ENCODE data around the gene PDCD1. TPM values are rescaled to one million over a fixed set of nuclear protein-coding genes. Genes with fewer than 3 reads are reported as not detected.

Gene PDCD1
- total and polyA plus RNA-seq, 2 of the 13 experiments (the other 11 are each of a cell fraction or from before 2014, with no cell fraction given), result 0.04 TPM; not detected in 1

DNA sequence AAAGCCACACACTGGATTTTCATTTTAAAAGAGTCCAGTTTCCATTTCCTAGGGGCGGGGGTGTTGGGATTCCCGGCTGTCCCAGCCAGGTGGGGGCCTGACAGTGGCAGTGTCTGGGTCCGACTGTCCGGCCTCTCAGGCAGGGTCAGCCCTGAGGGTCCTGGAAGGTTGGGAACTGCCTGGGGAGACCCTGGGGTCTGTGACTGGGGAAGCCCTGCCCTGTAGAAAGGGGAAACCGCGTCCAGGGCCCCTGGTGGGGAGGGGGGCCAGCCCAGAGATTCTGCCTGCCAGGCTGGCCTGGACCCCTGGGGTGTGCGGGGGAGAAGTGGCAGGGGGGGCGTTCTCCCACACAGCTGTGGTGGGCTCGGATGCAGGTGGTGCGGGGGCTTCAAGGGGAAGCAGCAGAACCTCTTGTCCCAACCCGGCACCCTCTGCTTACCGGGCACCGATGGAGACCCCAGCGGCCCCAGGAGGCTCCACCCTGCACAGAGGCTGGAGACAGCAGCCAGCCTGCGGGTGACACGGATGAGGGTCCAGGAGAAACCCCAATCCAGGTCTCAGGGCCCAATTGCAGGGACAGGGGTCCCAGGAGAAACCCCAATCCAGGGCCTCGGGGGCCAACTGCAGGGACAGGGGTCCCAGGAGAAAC, 15.7 kb upstream of the PDCD1 start (continued):
- TF ChIP-seq HNF1A (IDR thresholded peaks at IDR 0.05; ENCODE audit: low read depth) (no peak), HNF1A (CRISPR knock-in tag; IDR thresholded peaks at IDR 0.05; ENCODE audit: borderline replicate concordance) (no peak), PITX1 (CRISPR knock-in tag; IDR thresholded peaks at IDR 0.05) (no peak), RBM22 (optimal IDR thresholded peaks at IDR 0.05; ENCODE audit: low read length) (no peak), ISL2 (CRISPR knock-in tag; IDR thresholded peaks at IDR 0.05) (no peak), SOX13 (IDR thresholded peaks at IDR 0.05) (no peak), SOX13 (CRISPR knock-in tag; conservative IDR thresholded peaks at IDR 0.05 in 1 of 2, IDR thresholded peaks at IDR 0.05 in 1 of 2) (no peak), HCFC1 (IDR thresholded peaks at IDR 0.05; ENCODE audit: low read depth, low read length) (no peak), HIVEP1 (CRISPR knock-in tag; IDR thresholded peaks at IDR 0.05) (no peak)
- TF ChIP-seq, protein P1, sequence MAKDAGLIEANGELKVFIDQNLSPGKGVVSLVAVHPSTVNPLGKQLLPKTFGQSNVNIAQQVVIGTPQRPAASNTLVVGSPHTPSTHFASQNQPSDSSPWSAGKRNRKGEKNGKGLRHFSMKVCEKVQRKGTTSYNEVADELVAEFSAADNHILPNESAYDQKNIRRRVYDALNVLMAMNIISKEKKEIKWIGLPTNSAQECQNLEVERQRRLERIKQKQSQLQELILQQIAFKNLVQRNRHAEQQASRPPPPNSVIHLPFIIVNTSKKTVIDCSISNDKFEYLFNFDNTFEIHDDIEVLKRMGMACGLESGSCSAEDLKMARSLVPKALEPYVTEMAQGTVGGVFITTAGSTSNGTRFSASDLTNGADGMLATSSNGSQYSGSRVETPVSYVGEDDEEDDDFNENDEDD (CRISPR knock-in tag; IDR thresholded peaks at IDR 0.05; ENCODE audit: borderline replicate concordance), result no peak
- TF ChIP-seq, protein P2, sequence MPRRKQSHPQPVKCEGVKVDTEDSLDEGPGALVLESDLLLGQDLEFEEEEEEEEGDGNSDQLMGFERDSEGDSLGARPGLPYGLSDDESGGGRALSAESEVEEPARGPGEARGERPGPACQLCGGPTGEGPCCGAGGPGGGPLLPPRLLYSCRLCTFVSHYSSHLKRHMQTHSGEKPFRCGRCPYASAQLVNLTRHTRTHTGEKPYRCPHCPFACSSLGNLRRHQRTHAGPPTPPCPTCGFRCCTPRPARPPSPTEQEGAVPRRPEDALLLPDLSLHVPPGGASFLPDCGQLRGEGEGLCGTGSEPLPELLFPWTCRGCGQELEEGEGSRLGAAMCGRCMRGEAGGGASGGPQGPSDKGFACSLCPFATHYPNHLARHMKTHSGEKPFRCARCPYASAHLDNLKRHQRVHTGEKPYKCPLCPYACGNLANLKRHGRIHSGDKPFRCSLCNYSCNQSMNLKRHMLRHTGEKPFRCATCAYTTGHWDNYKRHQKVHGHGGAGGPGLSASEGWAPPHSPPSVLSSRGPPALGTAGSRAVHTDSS (CRISPR knock-in tag; conservative IDR thresholded peaks at IDR 0.05), result no peak
